GM12892 (cell line): ENCODE results near the gene MOCS2.

Experiments
- POLR2A ChIP-seq: IDR thresholded peaks from 2 replicates; pipeline ENCODE4 v1.6.1; 2011; ENCODE audit warnings: low read depth, low read length, control low read depth
- POLR2AphosphoS5 ChIP-seq: IDR thresholded peaks from 2 replicates; pipeline ENCODE4 v1.6.1; 2011; ENCODE audit warnings: low read depth, low read length, control low read depth

GRCh38 chr5:53105611-53106300 is 3.8 kb downstream of the MOCS2 start:
- TF ChIP-seq POLR2AphosphoS5 (no peak), POLR2A (no peak)
